Caco-2 (cell line): ENCODE data around the gene CALML5. TPM values are rescaled to one million over a fixed set of nuclear protein-coding genes. Genes with fewer than 3 reads are reported as not detected.

Experiments
- BruUV-seq: library from RNA; stranded (reverse); fragments of 400-500 nt; replicated peaks from 2 replicates; lab custom pipeline; 2021; lab: Mats Ljungman, UMichigan
- CTCF ChIA-PET: fragments of 300-600 bp; sonication (Branson Sonifier 250); formaldehyde crosslinking; loops from one replicate; lab custom pipeline; 2022; ENCODE audit warnings: antibody characterized with exemption; lab: Charles Lee
- POLR2A ChIA-PET: fragments of 300-600 bp; sonication (Branson Sonifier 250); formaldehyde crosslinking; loops from one replicate; lab custom pipeline; 2022; ENCODE audit warnings: antibody characterized with exemption; lab: Charles Lee
- DNase-seq, 2 experiments: peaks; one replicate each; pipeline versions ENCODE4 v3.0.0 to v3.0.0-alpha.2; 2020 to 2022
- H3K27me3 ChIP-seq: replicated peaks from 2 replicates; pipeline ENCODE4 v1.6.0; 2011; ENCODE audit warnings: low read length; ENCODE audit not compliant: control insufficient read depth, insufficient read depth
- H3K36me3 ChIP-seq: 2 replicates; pipeline ENCODE4 v1.5.1; 2011; ENCODE audit warnings: low read length; ENCODE audit not compliant: control insufficient read depth, insufficient read depth
- H3K4me1 ChIP-seq: fragments of 250-450 bp; sonication (Bioruptor Pico); 2 replicates; pipeline ENCODE4 v1.5.1; 2020; ENCODE audit warnings: mild to moderate bottlenecking
- H3K4me3 ChIP-seq: 2 replicates; pipeline ENCODE4 v1.5.1; 2011; ENCODE audit warnings: low read depth, mild to moderate bottlenecking, control low read depth, low read length
- H3K9me3 ChIP-seq: fragments of 250-450 bp; sonication (Bioruptor Pico); 2 replicates; pipeline ENCODE4 v1.5.1; 2020; ENCODE audit warnings: mild to moderate bottlenecking, moderate library complexity
- H3K27ac Mint-ChIP-seq: one replicate; pipeline ENCODE4 v1.8.0; 2022; ENCODE audit warnings: mixed read lengths; ENCODE audit not compliant: unreplicated experiment
- H3K27me3 Mint-ChIP-seq: one replicate; pipeline ENCODE4 v1.8.0; 2022; ENCODE audit warnings: mixed read lengths; ENCODE audit not compliant: insufficient read depth, unreplicated experiment
- H3K36me3 Mint-ChIP-seq: one replicate; pipeline ENCODE4 v1.8.0; 2022; ENCODE audit warnings: mild to moderate bottlenecking, mixed read lengths; ENCODE audit not compliant: insufficient read depth, unreplicated experiment
- H3K4me1 Mint-ChIP-seq: one replicate; pipeline ENCODE4 v1.8.0; 2022; ENCODE audit warnings: low read depth, mixed read lengths; ENCODE audit not compliant: unreplicated experiment
- H3K4me3 Mint-ChIP-seq: one replicate; pipeline ENCODE4 v1.8.0; 2022; ENCODE audit warnings: mild to moderate bottlenecking, moderate library complexity, mixed read lengths; ENCODE audit not compliant: unreplicated experiment
- H3K9me3 Mint-ChIP-seq: one replicate; pipeline ENCODE4 v1.8.0; 2022; ENCODE audit warnings: mixed read lengths; ENCODE audit not compliant: unreplicated experiment
- intact Hi-C: fragments of 100-400 bp; cut with micrococcal nuclease; formaldehyde crosslinking; loops from one replicate; pipeline ENCODE4 v1.10.0; 2022; ENCODE audit not compliant: unreplicated experiment
- total RNA-seq: library from RNA; stranded (reverse); gene quantifications from 2 replicates; pipeline ENCODE4 v1.2.3, GENCODE V29; 2022
- TF ChIP-seq, protein P1 (sequence below), 2 experiments: fragments of 200-600 bp in 1 of 2; IDR thresholded peaks; 1 replicate in 1 of 2; 2 replicates in 1 of 2; pipeline versions ENCODE4 v1.5.1 to v1.8.0; 2011 to 2022; ENCODE audit warnings: antibody characterized with exemption in 1 of 2, control low read depth in 1 of 2, inconsistent platforms in 1 of 2, low read depth in 1 of 2, low read length in 1 of 2, mild to moderate bottlenecking in 1 of 2, moderate library complexity in 1 of 2; ENCODE audit not compliant: insufficient read depth in 1 of 2, severe bottlenecking in 1 of 2, unreplicated experiment in 1 of 2

The CALML5 gene
- total RNA-seq, 1 experiment from 2014 or later = not detected

DNA sequence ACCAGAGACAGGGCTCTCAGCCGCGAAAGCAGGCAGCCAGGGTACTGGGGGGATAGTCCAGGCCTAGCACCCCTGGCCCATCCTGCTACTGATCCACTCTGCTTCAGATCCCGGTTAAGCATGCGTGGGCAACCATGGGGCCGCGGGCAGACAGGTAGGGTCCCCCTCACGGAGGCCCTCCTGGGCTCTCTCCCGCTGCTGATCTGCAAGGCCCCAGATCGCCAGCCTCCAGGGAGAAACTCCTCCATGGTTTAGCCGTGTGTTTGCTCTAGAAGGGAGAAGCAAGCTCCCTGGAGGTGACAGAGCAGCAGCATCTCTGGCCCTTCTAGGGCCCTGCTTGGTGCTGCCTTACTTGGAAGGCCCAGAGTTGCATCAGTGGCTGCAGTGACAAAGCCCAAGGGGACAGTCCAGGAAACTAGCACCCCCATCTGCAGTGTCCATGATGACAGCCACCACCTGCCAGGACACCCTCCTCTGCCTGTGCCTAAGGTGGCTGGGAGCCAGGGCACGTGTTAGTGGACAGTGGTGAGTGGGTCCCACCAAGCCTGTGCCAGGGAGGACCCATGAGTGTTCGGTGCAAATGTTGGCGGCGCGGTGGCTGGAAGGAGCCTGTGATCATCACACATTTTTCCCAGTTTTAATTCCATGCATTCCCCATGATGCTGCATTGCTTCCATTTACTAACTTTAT is 29.2 kb downstream of the CALML5 start:
- no peak for DNase-seq
- ChIA-PET CTCF (no interaction called here), POLR2A (no interaction called here)
- TF ChIP-seq, protein P1, sequence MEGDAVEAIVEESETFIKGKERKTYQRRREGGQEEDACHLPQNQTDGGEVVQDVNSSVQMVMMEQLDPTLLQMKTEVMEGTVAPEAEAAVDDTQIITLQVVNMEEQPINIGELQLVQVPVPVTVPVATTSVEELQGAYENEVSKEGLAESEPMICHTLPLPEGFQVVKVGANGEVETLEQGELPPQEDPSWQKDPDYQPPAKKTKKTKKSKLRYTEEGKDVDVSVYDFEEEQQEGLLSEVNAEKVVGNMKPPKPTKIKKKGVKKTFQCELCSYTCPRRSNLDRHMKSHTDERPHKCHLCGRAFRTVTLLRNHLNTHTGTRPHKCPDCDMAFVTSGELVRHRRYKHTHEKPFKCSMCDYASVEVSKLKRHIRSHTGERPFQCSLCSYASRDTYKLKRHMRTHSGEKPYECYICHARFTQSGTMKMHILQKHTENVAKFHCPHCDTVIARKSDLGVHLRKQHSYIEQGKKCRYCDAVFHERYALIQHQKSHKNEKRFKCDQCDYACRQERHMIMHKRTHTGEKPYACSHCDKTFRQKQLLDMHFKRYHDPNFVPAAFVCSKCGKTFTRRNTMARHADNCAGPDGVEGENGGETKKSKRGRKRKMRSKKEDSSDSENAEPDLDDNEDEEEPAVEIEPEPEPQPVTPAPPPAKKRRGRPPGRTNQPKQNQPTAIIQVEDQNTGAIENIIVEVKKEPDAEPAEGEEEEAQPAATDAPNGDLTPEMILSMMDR (IDR thresholded peaks at IDR 0.05; ENCODE audit: insufficient read depth in 1 of 2, low read depth in 1 of 2, low read length in 1 of 2, severe bottlenecking in 1 of 2, unreplicated experiment in 1 of 2) = no peak
- H3K9me3 ChIP-seq = no peaks in the 10 kb centered on the region
- no peaks in the 10 kb centered on the region for H3K36me3 ChIP-seq
- H3K4me3 ChIP-seq = no peak overlapping the region
- Mint-ChIP-seq H3K36me3 (peaks cover 4% of the 10 kb centered on the region), H3K4me1 (peaks cover 16% of the 10 kb centered on the region), H3K4me3 (no peak overlapping the region), H3K9me3 (no peaks in the 10 kb centered on the region), H3K27ac (no peak overlapping the region), H3K27me3 (no peaks in the 10 kb centered on the region)
- H3K27me3 ChIP-seq = no peaks in the 10 kb centered on the region
- peaks cover 26% of the 10 kb centered on the region for H3K4me1 ChIP-seq
- intact Hi-C loops = no loop called here
- no TSS peak for BruUV-seq

- Mint-ChIP-seq H3K4me1 (peaks cover 16% of the 10 kb centered on the region), H3K9me3 (no peaks in the 10 kb centered on the region), H3K36me3 (peaks cover 5% of the 10 kb centered on the region), H3K27me3 (no peaks in the 10 kb centered on the region), H3K4me3 (no peak overlapping the region), H3K27ac (no peak overlapping the region)
- Histone ChIP-seq H3K27me3 (no peaks in the 10 kb centered on the region), H3K9me3 (no peaks in the 10 kb centered on the region), H3K4me1 (peaks cover 30% of the 10 kb centered on the region), H3K4me3 (no peak overlapping the region), H3K36me3 (no peaks in the 10 kb centered on the region)
- ChIA-PET POLR2A (no interaction called here), CTCF (interaction anchor here (1.2 kb wide), 1 partner anchor 159 kb away, joined by 3 read pairs; no protein-coding TSS in a partner anchor)
- no TSS peak for BruUV-seq
- TF ChIP-seq, protein P1 (IDR thresholded peaks at IDR 0.05; ENCODE audit: insufficient read depth in 1 of 2, low read depth in 1 of 2, low read length in 1 of 2, severe bottlenecking in 1 of 2, unreplicated experiment in 1 of 2) = no peak
- intact Hi-C loops = loop anchor here (2.0 kb wide), 1 partner anchor 19 kb away; no protein-coding TSS in a partner anchor
- DNase-seq = no peak
Measured at GRCh38 chr10:5469353-5470061, 29.9 kb downstream of the CALML5 start.

DNA sequence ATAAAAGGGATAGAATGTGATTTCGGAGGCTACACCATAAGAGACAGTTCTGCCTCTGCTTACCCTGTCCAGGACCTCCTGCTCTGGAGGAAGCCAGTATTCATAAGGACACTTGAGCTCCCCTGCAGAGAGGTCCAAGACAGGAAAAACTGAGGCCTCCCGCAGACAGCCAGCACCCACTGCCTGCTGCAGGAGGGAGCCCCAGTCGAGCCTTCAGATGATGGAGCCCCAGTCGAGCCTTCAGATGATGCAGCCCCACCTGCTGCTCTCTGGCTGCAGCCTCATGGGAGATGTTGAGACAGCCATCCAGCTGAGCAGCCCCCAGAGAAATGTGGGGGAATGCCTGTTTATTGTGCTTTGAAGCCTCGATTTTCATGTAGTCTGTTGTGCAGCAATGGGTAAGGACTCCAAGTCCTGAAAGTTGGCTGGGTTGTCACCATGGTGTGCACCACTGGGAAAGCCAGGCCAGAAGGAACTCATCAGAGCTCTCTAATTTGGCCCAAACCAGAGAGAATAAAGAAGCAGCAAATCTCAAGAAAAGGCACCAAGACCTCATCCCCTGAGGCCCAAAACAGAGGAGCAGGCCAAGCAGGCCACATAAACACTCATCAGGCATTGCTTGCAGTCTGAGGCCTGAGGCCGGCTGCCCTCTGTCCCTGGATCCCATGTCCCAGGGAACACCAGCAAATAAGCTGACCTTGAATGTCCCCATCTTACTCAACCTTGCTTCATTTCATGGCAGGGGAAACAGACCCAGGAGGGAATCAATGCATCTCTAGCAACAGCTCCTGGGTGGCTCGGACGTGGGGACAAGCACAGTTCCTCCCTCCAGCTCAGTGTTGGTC is 30.9 kb downstream of the CALML5 start:
- Histone ChIP-seq H3K4me1 (peaks cover 30% of the 10 kb centered on the region), H3K36me3 (no peaks in the 10 kb centered on the region), H3K4me3 (no peak overlapping the region), H3K27me3 (no peaks in the 10 kb centered on the region), H3K9me3 (no peaks in the 10 kb centered on the region)
- Mint-ChIP-seq H3K36me3 (peaks cover 14% of the 10 kb centered on the region), H3K9me3 (no peaks in the 10 kb centered on the region), H3K27ac (peak overlapping the region; percentile 53), H3K27me3 (no peaks in the 10 kb centered on the region), H3K4me3 (no peak overlapping the region), H3K4me1 (peaks cover 17% of the 10 kb centered on the region)
- BruUV-seq = no TSS peak
- intact Hi-C loops = loop anchor here (2.0 kb wide), 1 partner anchor 18 kb away; no protein-coding TSS in a partner anchor
- no peak for DNase-seq
- ChIA-PET CTCF (interaction anchor here (1.2 to 2.3 kb wide), 5 partner anchors 20 to 162 kb away, joined by 3 to 10 read pairs (median 5); no protein-coding TSS in a partner anchor), POLR2A (interaction anchor here (1.0 kb wide), 1 partner anchor 16 kb away, joined by 3 read pairs; no protein-coding TSS in a partner anchor)
- TF ChIP-seq, protein P1 (IDR thresholded peaks at IDR 0.05; ENCODE audit: insufficient read depth in 1 of 2, low read depth in 1 of 2, low read length in 1 of 2, severe bottlenecking in 1 of 2, unreplicated experiment in 1 of 2) = no peak
